Measurements from ENCODE around the gene PPDPF. TPM values are rescaled to one million over a fixed set of nuclear protein-coding genes. Genes with fewer than 3 reads are reported as not detected.

Gene PPDPF
- total RNA-seq, 4 donors from 2014 or later: 35.8 to 200 (median 88.6) TPM

DNA sequence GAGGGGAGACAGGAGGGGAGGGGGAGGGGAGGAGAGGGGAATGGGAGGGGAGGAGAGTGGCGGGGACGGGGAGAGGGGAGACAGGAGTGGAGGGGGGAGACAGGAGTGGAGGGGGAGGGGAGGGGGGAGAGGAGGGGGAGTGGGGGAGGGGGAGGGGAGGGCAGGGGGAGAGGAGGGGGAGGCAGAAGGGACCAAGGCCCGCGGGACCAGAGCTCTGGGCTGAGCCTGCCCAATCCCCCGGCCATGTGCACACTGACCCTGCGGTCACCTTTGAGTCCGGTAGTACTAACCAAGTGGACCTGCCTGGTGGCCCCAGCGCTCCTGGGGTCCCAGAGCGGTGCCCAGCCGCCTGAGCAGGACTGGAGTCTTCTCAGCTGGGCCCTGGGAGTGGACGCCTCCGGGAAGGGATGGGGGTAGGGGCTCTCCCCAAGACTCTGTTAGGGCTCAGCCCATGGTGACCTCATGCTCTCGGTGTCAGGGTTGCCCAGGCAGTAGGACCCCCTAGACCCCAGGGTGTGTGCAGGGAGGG lies 47.6 kb upstream of the PPDPF start:
- no peak overlapping the region for H3K27ac ChIP-seq
- H3K4me1 ChIP-seq: peaks cover 0 to 8% of the 10 kb centered on the region in 2 donors
- intact Hi-C loops (cut with DNase I; ENCODE audit: low total_unique reads): no loop called here
- TF ChIP-seq CTCF (IDR thresholded peaks at IDR 0.05) (no peak), POLR2A (IDR thresholded peaks at IDR 0.05) (no peak)
- no peak for DNase-seq
- peaks cover 3 to 19% of the 10 kb centered on the region in 2 donors for H3K27me3 ChIP-seq
- H3K36me3 ChIP-seq: no peaks in the 10 kb centered on the region
- H3K4me3 ChIP-seq: no peak overlapping the region
- no peaks in the 10 kb centered on the region for H3K9me3 ChIP-seq

DNA sequence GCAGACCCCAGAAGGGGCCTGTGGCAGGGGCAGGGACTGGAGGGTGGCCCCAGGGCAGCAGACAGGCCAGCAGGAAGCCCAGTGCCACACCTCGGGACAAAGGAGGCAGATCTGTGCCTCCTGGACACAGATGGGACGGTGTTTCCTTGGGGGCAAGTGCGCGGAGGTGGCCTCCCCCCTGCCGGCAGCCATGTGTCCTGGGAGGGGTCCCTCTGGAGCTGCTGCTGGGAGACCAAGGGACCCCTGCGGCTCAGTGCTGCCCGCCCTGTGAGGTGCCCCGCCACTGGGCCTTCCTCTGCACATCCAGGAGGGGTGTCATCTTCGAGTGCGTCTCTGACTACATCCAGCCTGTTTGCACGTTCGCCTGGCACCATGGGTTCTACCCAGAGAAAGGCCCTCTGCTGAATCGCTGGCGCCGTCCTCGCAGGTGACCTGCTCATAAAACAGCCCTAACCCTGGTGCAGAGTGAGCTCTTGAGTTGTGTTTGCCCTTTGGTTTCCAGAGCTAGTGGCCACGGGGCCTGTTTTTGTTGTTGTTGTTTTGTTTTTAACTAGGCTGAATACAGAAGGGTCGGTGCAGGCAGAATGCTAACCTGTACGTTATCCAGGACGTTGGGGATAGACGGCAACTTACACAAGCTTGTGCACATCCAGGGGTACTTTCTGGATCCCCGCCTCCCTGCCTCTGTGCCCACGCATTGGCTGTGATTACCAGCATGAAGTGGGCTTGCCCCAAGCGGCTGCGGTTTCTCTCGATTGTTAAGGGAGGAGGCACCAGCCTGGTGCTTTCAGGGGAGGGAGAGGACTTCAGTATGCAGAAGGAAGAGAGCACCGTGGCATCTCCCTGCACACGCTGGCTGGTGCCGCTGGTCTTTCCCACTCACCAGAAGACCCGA lies 46.8 kb upstream of the PPDPF start:
- DNase-seq: no peak

GRCh38 chr20:63475209-63475608 lies 45.4 kb upstream of the PPDPF start:
- peaks cover 0 to 8% of the 10 kb centered on the region in 2 donors for H3K4me1 ChIP-seq
- H3K27me3 ChIP-seq: peaks cover 3 to 33% of the 10 kb centered on the region in 2 donors
- H3K27ac ChIP-seq: no peak overlapping the region
- intact Hi-C loops (cut with DNase I; ENCODE audit: low total_unique reads): no loop called here
- H3K4me3 ChIP-seq: no peak overlapping the region
- DNase-seq: no peak
- no peaks in the 10 kb centered on the region for H3K9me3 ChIP-seq
- TF ChIP-seq CTCF (IDR thresholded peaks at IDR 0.05): no peak
- TF ChIP-seq POLR2A (IDR thresholded peaks at IDR 0.05): no peak
- H3K36me3 ChIP-seq: no peaks in the 10 kb centered on the region

More for the DNA sequence above, 46.8 kb upstream of the PPDPF start:
- H3K9me3 ChIP-seq: no peaks in the 10 kb centered on the region
- H3K36me3 ChIP-seq: no peaks in the 10 kb centered on the region
- H3K27me3 ChIP-seq: peaks cover 3 to 25% of the 10 kb centered on the region in 2 donors
- intact Hi-C loops (cut with DNase I; ENCODE audit: low total_unique reads): no loop called here
- peaks cover 0 to 8% of the 10 kb centered on the region in 2 donors for H3K4me1 ChIP-seq
- no peak overlapping the region for H3K27ac ChIP-seq
- TF ChIP-seq CTCF (IDR thresholded peaks at IDR 0.05): no peak
- TF ChIP-seq POLR2A (IDR thresholded peaks at IDR 0.05): no peak
- no peak overlapping the region for H3K4me3 ChIP-seq

- intact Hi-C loops (cut with DNase I; ENCODE audit: low total_unique reads): no loop called here
- no peaks in the 10 kb centered on the region for H3K9me3 ChIP-seq
- no peak overlapping the region for H3K27ac ChIP-seq
- no peaks in the 10 kb centered on the region for H3K36me3 ChIP-seq
- no peak overlapping the region for H3K4me3 ChIP-seq
- DNase-seq: no peak
- H3K4me1 ChIP-seq: peaks cover 0 to 2% of the 10 kb centered on the region in 2 donors
- peaks cover 0 to 29% of the 10 kb centered on the region in 2 donors for H3K27me3 ChIP-seq
- TF ChIP-seq CTCF (IDR thresholded peaks at IDR 0.05) (no peak), POLR2A (IDR thresholded peaks at IDR 0.05) (no peak)
Observed at GRCh38 chr20:63477061-63477616, 43.4 kb upstream of the PPDPF start.

- H3K4me1 ChIP-seq: no peaks in the 10 kb centered on the region
- H3K27me3 ChIP-seq: peaks cover 0 to 28% of the 10 kb centered on the region in 2 donors
- TF ChIP-seq POLR2A (IDR thresholded peaks at IDR 0.05) (no peak), CTCF (IDR thresholded peaks at IDR 0.05) (no peak)
- H3K27ac ChIP-seq: no peak overlapping the region
- DNase-seq: no peak
- intact Hi-C loops (cut with DNase I; ENCODE audit: low total_unique reads): no loop called here
- no peaks in the 10 kb centered on the region for H3K9me3 ChIP-seq
- H3K36me3 ChIP-seq: no peaks in the 10 kb centered on the region
- H3K4me3 ChIP-seq: no peak overlapping the region
Observed at GRCh38 chr20:63477944-63478343, 42.6 kb upstream of the PPDPF start.

All from uterus (tissue), 4 donors.